Testis (tissue), 2 donors: ENCODE measurements around the gene FYB1.

Experiments
- POLR2A ChIP-seq: fragments of 450-650 bp; IDR thresholded peaks from one replicate; pipeline ENCODE4 v1.6.1; 2017; ENCODE audit warnings: antibody characterized with exemption, mild to moderate bottlenecking, moderate library complexity
- TF ChIP-seq, protein P1 (sequence below), 3 experiments: fragments of 450-650 bp in 2 of 3; fragments of 200-600 bp in 1 of 3; sonication (generic) in 1 of 3; IDR thresholded peaks; one replicate each; pipeline ENCODE4 v1.5.1; 2016 to 2019; ENCODE audit warnings: antibody characterized with exemption in 3 of 3, mild to moderate bottlenecking in 2 of 3, moderate library complexity in 1 of 3

DNA sequence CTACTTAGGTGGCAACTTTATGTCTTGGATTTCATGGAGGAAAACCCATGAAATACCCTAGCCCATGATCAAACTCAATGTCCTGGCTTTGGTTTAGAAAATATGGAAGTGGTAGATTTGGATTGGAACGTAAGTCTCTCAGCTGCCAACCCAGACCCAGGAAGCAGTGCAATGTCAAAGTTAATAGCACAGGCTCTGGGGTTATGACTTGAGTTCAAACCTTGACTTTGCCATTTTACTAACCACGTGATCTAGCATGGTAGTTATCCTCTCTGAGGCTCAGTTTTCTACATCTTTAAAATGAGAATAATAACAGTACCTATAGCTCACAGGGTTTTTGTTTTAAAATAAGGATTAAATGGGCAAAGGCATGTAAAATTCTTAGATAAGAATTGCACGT lies 13.8 kb downstream of the FYB1 start:
- TF ChIP-seq POLR2A = no peak
- TF ChIP-seq, protein P1, sequence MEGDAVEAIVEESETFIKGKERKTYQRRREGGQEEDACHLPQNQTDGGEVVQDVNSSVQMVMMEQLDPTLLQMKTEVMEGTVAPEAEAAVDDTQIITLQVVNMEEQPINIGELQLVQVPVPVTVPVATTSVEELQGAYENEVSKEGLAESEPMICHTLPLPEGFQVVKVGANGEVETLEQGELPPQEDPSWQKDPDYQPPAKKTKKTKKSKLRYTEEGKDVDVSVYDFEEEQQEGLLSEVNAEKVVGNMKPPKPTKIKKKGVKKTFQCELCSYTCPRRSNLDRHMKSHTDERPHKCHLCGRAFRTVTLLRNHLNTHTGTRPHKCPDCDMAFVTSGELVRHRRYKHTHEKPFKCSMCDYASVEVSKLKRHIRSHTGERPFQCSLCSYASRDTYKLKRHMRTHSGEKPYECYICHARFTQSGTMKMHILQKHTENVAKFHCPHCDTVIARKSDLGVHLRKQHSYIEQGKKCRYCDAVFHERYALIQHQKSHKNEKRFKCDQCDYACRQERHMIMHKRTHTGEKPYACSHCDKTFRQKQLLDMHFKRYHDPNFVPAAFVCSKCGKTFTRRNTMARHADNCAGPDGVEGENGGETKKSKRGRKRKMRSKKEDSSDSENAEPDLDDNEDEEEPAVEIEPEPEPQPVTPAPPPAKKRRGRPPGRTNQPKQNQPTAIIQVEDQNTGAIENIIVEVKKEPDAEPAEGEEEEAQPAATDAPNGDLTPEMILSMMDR (IDR thresholded peaks at IDR 0.05) = no peak
